Trophoblast cell (in vitro differentiated cells and primary cell): ENCODE data around the gene MYL4.
"Not testable (repeated sequence)": the region's sequence is repeated elsewhere in the genome, so short reads cannot be mapped to it uniquely, and the experiment has no call there.

Experiments used
- DNase-seq, 2 donors: peaks; one replicate each; pipeline ENCODE4 v3.0.0-alpha.2; 2016
- H2AFZ ChIP-seq: 2 replicates; pipeline ENCODE4 v1.6.1; 2013; ENCODE audit warnings: low read length, moderate library complexity, mild to moderate bottlenecking; ENCODE audit not compliant: insufficient read depth, poor library complexity
- H2AK5ac ChIP-seq: 2 replicates; pipeline ENCODE4 v1.6.1; 2013; ENCODE audit warnings: mild to moderate bottlenecking, low read length
- H2BK120ac ChIP-seq: 2 replicates; pipeline ENCODE4 v1.6.1; 2013; ENCODE audit warnings: low read length, mild to moderate bottlenecking, moderate library complexity; ENCODE audit not compliant: insufficient read depth, poor library complexity
- H2BK12ac ChIP-seq: 2 replicates; pipeline ENCODE4 v1.6.1; 2013; ENCODE audit warnings: mild to moderate bottlenecking, low read length, moderate library complexity
- H2BK5ac ChIP-seq: 2 replicates; pipeline ENCODE4 v1.6.1; 2013; ENCODE audit warnings: low read length, low read depth, moderate library complexity, mild to moderate bottlenecking; ENCODE audit not compliant: poor library complexity
- H3K14ac ChIP-seq: 2 replicates; pipeline ENCODE4 v1.6.1; 2013; ENCODE audit warnings: mild to moderate bottlenecking, low read length
- H3K18ac ChIP-seq: 2 replicates; pipeline ENCODE4 v1.6.1; 2013; ENCODE audit warnings: mild to moderate bottlenecking, low read length
- H3K23ac ChIP-seq: 2 replicates; pipeline ENCODE4 v1.6.1; 2013; ENCODE audit warnings: low read length
- H3K27ac ChIP-seq: 2 replicates; pipeline ENCODE4 v1.5.1; 2013; ENCODE audit warnings: low read depth, mild to moderate bottlenecking, inconsistent platforms, low read length, moderate library complexity
- H3K27me3 ChIP-seq: 2 replicates; pipeline ENCODE4 v1.6.1; 2013; ENCODE audit warnings: inconsistent platforms, mild to moderate bottlenecking, low read length, moderate library complexity; ENCODE audit not compliant: insufficient read depth
- H3K36me3 ChIP-seq, 2 experiments: 1 replicate in 1 of 2; 2 replicates in 1 of 2; pipeline ENCODE4 v1.6.1; 2013; ENCODE audit warnings: low read length in 2 of 2, mild to moderate bottlenecking in 2 of 2, moderate library complexity in 1 of 2; ENCODE audit not compliant: insufficient read depth in 2 of 2, control insufficient read depth in 1 of 2
- H3K4ac ChIP-seq: 2 replicates; pipeline ENCODE4 v1.6.1; 2013; ENCODE audit warnings: low read depth, mild to moderate bottlenecking, low read length, moderate library complexity
- H3K4me1 ChIP-seq, 2 experiments: 1 replicate in 1 of 2; 2 replicates in 1 of 2; pipeline ENCODE4 v1.6.1; 2013; ENCODE audit warnings: low read length in 2 of 2, mild to moderate bottlenecking in 2 of 2, moderate library complexity in 1 of 2; ENCODE audit not compliant: insufficient read depth in 2 of 2, control insufficient read depth in 1 of 2
- H3K4me2 ChIP-seq: 2 replicates; pipeline ENCODE4 v1.6.1; 2013; ENCODE audit warnings: inconsistent platforms, mild to moderate bottlenecking, low read length, moderate library complexity
- H3K4me3 ChIP-seq: 2 replicates; pipeline ENCODE4 v1.5.1; 2013; ENCODE audit warnings: mild to moderate bottlenecking, low read depth, low read length, inconsistent platforms
- H3K79me1 ChIP-seq: one replicate; pipeline ENCODE4 v1.6.1; 2013; ENCODE audit warnings: low read length
- H3K79me2 ChIP-seq: 2 replicates; pipeline ENCODE4 v1.6.1; 2013; ENCODE audit warnings: low read length, mild to moderate bottlenecking; ENCODE audit not compliant: control insufficient read depth, insufficient read depth, poor library complexity
- H3K9ac ChIP-seq: 2 replicates; pipeline ENCODE4 v1.6.1; 2013; ENCODE audit warnings: mild to moderate bottlenecking, low read length
- H3K9me3 ChIP-seq: 2 replicates; pipeline ENCODE4 v1.6.1; 2013; ENCODE audit warnings: low read depth, mild to moderate bottlenecking, control low read depth, inconsistent platforms, low read length; ENCODE audit not compliant: insufficient read depth
- H4K12ac ChIP-seq: 2 replicates; pipeline ENCODE4 v1.6.1; 2013; ENCODE audit warnings: low read depth, mild to moderate bottlenecking, low read length, moderate library complexity
- H4K8ac ChIP-seq: 2 replicates; pipeline ENCODE4 v1.6.1; 2013; ENCODE audit warnings: low read depth, mild to moderate bottlenecking, low read length, moderate library complexity
- H4K91ac ChIP-seq: one replicate; pipeline ENCODE4 v1.6.1; 2013; ENCODE audit warnings: low read depth, mild to moderate bottlenecking, low read length, moderate library complexity
- WGBS: extraction: QIAGEN DNeasy Blood & Tissue Kit; methylation state at CpG from one replicate; pipeline ENCODE4 v1.1.7; 2013; ENCODE audit warnings: missing lambda C conversion rate; ENCODE audit not compliant: insufficient read length, insufficient coverage; ENCODE audit errors: extremely low coverage; 5-methylcytosine and 5-hydroxymethylcytosine counted together

MYL4 gene

DNA sequence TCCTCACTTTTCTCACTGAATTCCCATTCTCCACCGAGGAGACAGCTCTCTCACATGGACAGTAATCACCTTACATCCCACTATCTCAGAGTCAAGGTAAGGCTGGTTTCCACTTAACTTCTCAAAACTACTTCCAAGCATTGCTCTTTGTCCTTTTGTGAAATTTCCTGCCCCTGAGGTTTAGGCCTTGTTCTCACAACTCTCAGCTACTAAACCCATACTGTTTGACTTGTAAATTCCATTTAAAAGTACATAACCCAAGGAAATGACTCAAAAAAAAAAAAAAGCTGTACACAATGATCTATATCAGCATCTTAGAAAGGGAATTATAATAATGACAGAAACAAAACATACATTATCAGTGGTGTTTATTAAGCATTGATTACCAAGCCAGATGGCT, 28.8 kb upstream of the MYL4 start:
- no CpG with 5 or more reads among the region's 1 CpG for WGBS
- no peak overlapping the region for H4K91ac ChIP-seq
- no peak for DNase-seq
- H3K27me3 ChIP-seq: no peaks in the 10 kb centered on the region
- H3K4me2 ChIP-seq: no peak overlapping the region
- H3K79me2 ChIP-seq: peaks cover 3% of the 10 kb centered on the region
- no peaks in the 10 kb centered on the region for H3K79me1 ChIP-seq
- H3K9ac ChIP-seq: no peak overlapping the region
- H3K14ac ChIP-seq: no peak overlapping the region
- no peaks in the 10 kb centered on the region for H3K4me1 ChIP-seq
- no peak overlapping the region for H2AFZ ChIP-seq
- H3K4me3 ChIP-seq: no peak overlapping the region
- H4K8ac ChIP-seq: no peak overlapping the region
- H3K18ac ChIP-seq: no peak overlapping the region
- no peak overlapping the region for H2BK5ac ChIP-seq
- no peaks in the 10 kb centered on the region for H3K9me3 ChIP-seq
- H3K27ac ChIP-seq: no peak overlapping the region
- no peak overlapping the region for H4K12ac ChIP-seq
- no peak overlapping the region for H3K4ac ChIP-seq
- H3K23ac ChIP-seq: no peak overlapping the region
- no peak overlapping the region for H2BK120ac ChIP-seq
- no peak overlapping the region for H2AK5ac ChIP-seq
- H2BK12ac ChIP-seq: no peak overlapping the region
- peaks cover 9 to 14% of the 10 kb centered on the region in 2 experiments for H3K36me3 ChIP-seq

- H4K91ac ChIP-seq, H4K12ac ChIP-seq, H3K9me3 ChIP-seq, DNase-seq, H3K9ac ChIP-seq, H3K23ac ChIP-seq, H3K79me1 ChIP-seq, H3K27me3 ChIP-seq, H2BK120ac ChIP-seq, H3K14ac ChIP-seq, H2AFZ ChIP-seq, H2BK5ac ChIP-seq, H3K18ac ChIP-seq, H3K4ac ChIP-seq, H3K27ac ChIP-seq, H3K4me2 ChIP-seq, H3K79me2 ChIP-seq, H3K4me1 ChIP-seq, H2AK5ac ChIP-seq, H3K4me3 ChIP-seq, H2BK12ac ChIP-seq, H4K8ac ChIP-seq: not testable (repeated sequence)
- no CpG with 5 or more reads among the region's 4 CpGs for WGBS
- peaks cover 9 to 12% of the 10 kb centered on the region in 2 experiments for H3K36me3 ChIP-seq
Observed at GRCh38 chr17:47180988-47181387, 28.2 kb upstream of the MYL4 start.

GRCh38 chr17:47184681-47185080, 24.5 kb upstream of the MYL4 start:
- DNase-seq: no peak
- Histone ChIP-seq H3K79me2 (peaks cover 13% of the 10 kb centered on the region), H3K18ac (no peak overlapping the region)

GRCh38 chr17:47188271-47188875, 20.8 kb upstream of the MYL4 start:
- no CpG with 5 or more reads among the region's 15 CpGs for WGBS
- peak overlapping the region; percentile 87 for H2AK5ac ChIP-seq
- peak overlapping the region; percentile 94 for H3K9ac ChIP-seq
- H3K4me2 ChIP-seq: peak overlapping the region; percentile 85
- peak overlapping the region; percentile 91 for H3K4me3 ChIP-seq
- peak overlapping the region; percentile 82 for H3K27ac ChIP-seq
- peak overlapping the region; percentile 99 for H4K12ac ChIP-seq
- H3K4ac ChIP-seq: peak overlapping the region; percentile 88
- H3K14ac ChIP-seq: peak overlapping the region; percentile 98
- no peaks in the 10 kb centered on the region for H3K36me3 ChIP-seq
- H4K91ac ChIP-seq: peak overlapping the region; percentile 92
- peak overlapping the region; percentile 99 for H2AFZ ChIP-seq
- H4K8ac ChIP-seq: peak overlapping the region; percentile 92
- peak overlapping the region; percentile 82 for H2BK5ac ChIP-seq
- peaks cover 6% of the 10 kb centered on the region for H3K79me1 ChIP-seq
- peak overlapping the region; percentile 90 for H2BK120ac ChIP-seq
- no peaks in the 10 kb centered on the region for H3K9me3 ChIP-seq
- no peaks in the 10 kb centered on the region for H3K4me1 ChIP-seq
- no peak overlapping the region for H2BK12ac ChIP-seq
- H3K79me2 ChIP-seq: peaks cover 13% of the 10 kb centered on the region
- H3K27me3 ChIP-seq: no peaks in the 10 kb centered on the region
- peak in 1 of 2 donors; percentile 28 for DNase-seq
- H3K18ac ChIP-seq: peak overlapping the region; percentile 97
- H3K23ac ChIP-seq: peak overlapping the region; percentile 87

More at GRCh38 chr17:47184681-47185080, 24.5 kb upstream of the MYL4 start:
- Histone ChIP-seq H3K79me1 (peaks cover 6% of the 10 kb centered on the region), H2AFZ (no peak overlapping the region), H3K9ac (no peak overlapping the region), H4K12ac (no peak overlapping the region), H3K4me1 (no peaks in the 10 kb centered on the region), H2AK5ac (no peak overlapping the region), H3K36me3 (peaks cover 2 to 6% of the 10 kb centered on the region in 2 experiments), H4K91ac (no peak overlapping the region), H3K23ac (no peak overlapping the region), H2BK5ac (no peak overlapping the region), H2BK120ac (no peak overlapping the region), H3K9me3 (no peaks in the 10 kb centered on the region), H3K4me3 (no peak overlapping the region), H4K8ac (no peak overlapping the region), H3K4ac (peak overlapping the region; percentile 11), H3K4me2 (no peak overlapping the region), H3K27ac (no peak overlapping the region), H3K27me3 (no peaks in the 10 kb centered on the region), H3K14ac (no peak overlapping the region), H2BK12ac (no peak overlapping the region)
- WGBS: no CpG with 5 or more reads among the region's 6 CpGs
